ENCODE data around the gene COL6A6.

The COL6A6 gene

GRCh38 chr3:130473416-130473815 is 43.6 kb upstream of the COL6A6 start:
- no peak overlapping the region for H3K4me3 ChIP-seq (replicated peaks; ENCODE audit: insufficient read depth, low read length)
- DNase-seq (ENCODE audit: low read depth in 1 of 2, low spot score in 1 of 2) = no peak
- no peaks in the 10 kb centered on the region for H3K27me3 ChIP-seq (ENCODE audit: insufficient read depth, poor library complexity, severe bottlenecking)
- no peak overlapping the region for H3K27ac ChIP-seq (replicated peaks)
- TF ChIP-seq REST (IDR thresholded peaks at IDR 0.05; ENCODE audit: insufficient replicate concordance, low read depth) (no peak), POLR2AphosphoS5 (IDR thresholded peaks at IDR 0.05; ENCODE audit: low read depth) (no peak), SPI1 (IDR thresholded peaks at IDR 0.05; ENCODE audit: borderline replicate concordance, low read depth) (no peak), GABPA (IDR thresholded peaks at IDR 0.05; ENCODE audit: low read depth) (no peak)
- TF ChIP-seq, protein P1, sequence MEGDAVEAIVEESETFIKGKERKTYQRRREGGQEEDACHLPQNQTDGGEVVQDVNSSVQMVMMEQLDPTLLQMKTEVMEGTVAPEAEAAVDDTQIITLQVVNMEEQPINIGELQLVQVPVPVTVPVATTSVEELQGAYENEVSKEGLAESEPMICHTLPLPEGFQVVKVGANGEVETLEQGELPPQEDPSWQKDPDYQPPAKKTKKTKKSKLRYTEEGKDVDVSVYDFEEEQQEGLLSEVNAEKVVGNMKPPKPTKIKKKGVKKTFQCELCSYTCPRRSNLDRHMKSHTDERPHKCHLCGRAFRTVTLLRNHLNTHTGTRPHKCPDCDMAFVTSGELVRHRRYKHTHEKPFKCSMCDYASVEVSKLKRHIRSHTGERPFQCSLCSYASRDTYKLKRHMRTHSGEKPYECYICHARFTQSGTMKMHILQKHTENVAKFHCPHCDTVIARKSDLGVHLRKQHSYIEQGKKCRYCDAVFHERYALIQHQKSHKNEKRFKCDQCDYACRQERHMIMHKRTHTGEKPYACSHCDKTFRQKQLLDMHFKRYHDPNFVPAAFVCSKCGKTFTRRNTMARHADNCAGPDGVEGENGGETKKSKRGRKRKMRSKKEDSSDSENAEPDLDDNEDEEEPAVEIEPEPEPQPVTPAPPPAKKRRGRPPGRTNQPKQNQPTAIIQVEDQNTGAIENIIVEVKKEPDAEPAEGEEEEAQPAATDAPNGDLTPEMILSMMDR (IDR thresholded peaks at IDR 0.05; ENCODE audit: insufficient read depth, low read length) = no peak

DNA sequence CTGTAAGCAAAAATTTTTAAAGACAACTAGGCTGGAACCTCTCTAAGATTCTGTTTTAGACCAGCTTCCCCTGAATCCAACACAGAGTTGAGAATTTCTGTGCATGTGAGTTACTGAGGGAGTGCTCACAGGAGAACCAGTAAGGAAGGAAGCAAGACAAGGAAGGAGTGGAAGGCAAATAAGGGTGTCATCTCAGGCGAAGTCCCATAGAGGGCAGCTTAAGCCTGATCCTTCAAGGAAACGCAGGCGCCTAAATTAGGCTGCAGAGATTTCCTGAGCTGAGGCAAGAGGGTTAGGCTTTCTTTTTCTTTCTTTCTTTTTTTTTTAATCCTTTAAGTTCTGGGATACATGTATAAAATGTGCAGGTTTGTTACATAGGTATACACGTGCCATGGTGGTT is 36.2 kb upstream of the COL6A6 start:
- Histone ChIP-seq H3K27me3 (ENCODE audit: insufficient read depth, poor library complexity, severe bottlenecking) (no peaks in the 10 kb centered on the region), H3K4me3 (replicated peaks; ENCODE audit: insufficient read depth, low read length) (no peak overlapping the region), H3K27ac (replicated peaks) (no peak overlapping the region)
- TF ChIP-seq SPI1 (IDR thresholded peaks at IDR 0.05; ENCODE audit: borderline replicate concordance, low read depth) = no peak
- TF ChIP-seq, protein P1 (IDR thresholded peaks at IDR 0.05; ENCODE audit: insufficient read depth, low read length) = peak; percentile 14
- DNase-seq (ENCODE audit: low read depth in 1 of 2, low spot score in 1 of 2) = peak; percentile 0 to 29

DNA sequence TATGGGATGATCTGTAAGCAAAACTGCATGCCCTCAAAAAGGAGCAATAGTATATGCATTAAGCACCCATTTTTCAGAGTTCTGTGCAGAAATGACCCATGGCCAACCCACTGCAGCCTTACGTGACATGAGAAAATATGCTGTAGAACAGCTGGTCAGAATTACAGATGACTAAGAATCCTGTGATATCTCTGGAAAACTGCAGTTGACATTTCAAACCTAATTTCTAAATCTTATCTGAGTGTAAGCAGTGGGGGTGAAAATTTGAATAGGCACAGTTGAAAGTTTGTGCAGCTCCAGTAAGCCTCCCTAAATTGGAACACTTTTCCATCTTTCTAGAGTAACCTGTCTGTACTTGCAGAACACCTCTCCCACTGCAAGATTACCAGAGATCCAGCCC is 28.7 kb upstream of the COL6A6 start:
- TF ChIP-seq SPI1 (IDR thresholded peaks at IDR 0.05; ENCODE audit: borderline replicate concordance, low read depth) (no peak), REST (IDR thresholded peaks at IDR 0.05; ENCODE audit: insufficient replicate concordance, low read depth) (no peak), POLR2AphosphoS5 (IDR thresholded peaks at IDR 0.05; ENCODE audit: low read depth) (no peak), GABPA (IDR thresholded peaks at IDR 0.05; ENCODE audit: low read depth) (no peak)
- TF ChIP-seq, protein P1 (IDR thresholded peaks at IDR 0.05; ENCODE audit: insufficient read depth, low read length) = no peak

GRCh38 chr3:130488769-130489450 is 28.1 kb upstream of the COL6A6 start:
- Histone ChIP-seq H3K27me3 (ENCODE audit: insufficient read depth, poor library complexity, severe bottlenecking) (no peaks in the 10 kb centered on the region), H3K27ac (replicated peaks) (no peak overlapping the region), H3K4me3 (replicated peaks; ENCODE audit: insufficient read depth, low read length) (no peak overlapping the region)
- no peak for DNase-seq (ENCODE audit: low read depth in 1 of 2, low spot score in 1 of 2)
- TF ChIP-seq SPI1 (IDR thresholded peaks at IDR 0.05; ENCODE audit: borderline replicate concordance, low read depth) = no peak
- TF ChIP-seq, protein P1 (IDR thresholded peaks at IDR 0.05; ENCODE audit: insufficient read depth, low read length) = no peak
- TF ChIP-seq POLR2AphosphoS5 (IDR thresholded peaks at IDR 0.05; ENCODE audit: low read depth) = no peak
- TF ChIP-seq GABPA (IDR thresholded peaks at IDR 0.05; ENCODE audit: low read depth) = no peak
- no peak for TF ChIP-seq REST (IDR thresholded peaks at IDR 0.05; ENCODE audit: insufficient replicate concordance, low read depth)

More for the DNA sequence above, 28.7 kb upstream of the COL6A6 start:
- no peaks in the 10 kb centered on the region for H3K27me3 ChIP-seq (ENCODE audit: insufficient read depth, poor library complexity, severe bottlenecking)
- H3K27ac ChIP-seq (replicated peaks) = no peak overlapping the region
- DNase-seq (ENCODE audit: low read depth in 1 of 2, low spot score in 1 of 2) = no peak
- no peak overlapping the region for H3K4me3 ChIP-seq (replicated peaks; ENCODE audit: insufficient read depth, low read length)
